ENCODE results near the gene CAPG.

The CAPG gene

DNA sequence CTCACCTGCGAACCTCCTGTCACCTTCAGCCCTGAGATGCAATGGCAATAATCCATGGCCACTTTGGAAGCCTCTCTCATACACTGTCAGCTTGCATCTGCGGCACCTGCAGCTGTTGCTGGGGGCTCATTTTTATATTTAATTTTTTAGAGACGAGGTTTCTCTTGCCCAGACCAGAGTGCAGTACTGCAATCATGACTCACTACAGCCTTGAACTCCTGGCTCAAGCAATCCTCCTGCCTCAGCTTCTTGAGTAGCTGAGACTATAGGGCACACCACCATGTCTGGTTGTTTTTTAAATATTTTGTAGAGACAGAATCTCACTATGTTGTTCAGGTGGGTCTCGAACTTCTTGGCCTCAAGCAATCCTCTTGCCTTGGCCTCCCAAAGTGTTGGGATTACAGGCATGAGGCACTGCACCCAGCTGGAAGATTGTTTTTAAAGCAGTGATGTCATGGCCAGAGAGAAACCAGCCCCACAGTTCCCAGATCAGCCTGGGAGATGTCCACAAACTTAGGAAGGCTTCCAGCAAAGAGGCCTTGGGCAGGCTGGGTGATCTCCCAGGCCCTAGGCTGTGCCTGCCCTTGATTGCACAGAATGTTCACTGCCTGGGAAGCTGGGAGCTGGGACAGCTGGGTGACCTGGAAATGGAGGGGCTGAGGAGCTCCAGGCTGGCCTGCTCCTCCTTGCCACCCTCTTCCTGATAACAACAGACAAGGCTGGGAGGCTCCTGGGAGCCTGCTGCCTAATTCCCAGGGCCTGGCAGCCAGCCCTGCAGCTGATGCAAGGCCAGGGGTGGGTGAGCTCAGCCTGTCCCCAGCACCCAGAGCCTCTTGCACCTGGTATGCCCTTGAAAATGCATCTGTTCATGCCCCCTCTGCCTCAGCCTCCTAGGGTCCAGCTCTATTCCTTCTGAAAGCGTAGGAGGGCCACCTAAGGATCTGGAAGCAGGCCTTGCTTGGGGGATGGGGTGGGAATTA lies 35.4 kb upstream of the CAPG start (continued):
- peak; percentile 72 for TF ChIP-seq ZNF366 (tag by site-specific recombination; conservative IDR thresholded peaks at IDR 0.05)
- TF ChIP-seq MYNN (tag by site-specific recombination; IDR thresholded peaks at IDR 0.05; ENCODE audit: borderline replicate concordance), result no peak
- TF ChIP-seq, protein P1, sequence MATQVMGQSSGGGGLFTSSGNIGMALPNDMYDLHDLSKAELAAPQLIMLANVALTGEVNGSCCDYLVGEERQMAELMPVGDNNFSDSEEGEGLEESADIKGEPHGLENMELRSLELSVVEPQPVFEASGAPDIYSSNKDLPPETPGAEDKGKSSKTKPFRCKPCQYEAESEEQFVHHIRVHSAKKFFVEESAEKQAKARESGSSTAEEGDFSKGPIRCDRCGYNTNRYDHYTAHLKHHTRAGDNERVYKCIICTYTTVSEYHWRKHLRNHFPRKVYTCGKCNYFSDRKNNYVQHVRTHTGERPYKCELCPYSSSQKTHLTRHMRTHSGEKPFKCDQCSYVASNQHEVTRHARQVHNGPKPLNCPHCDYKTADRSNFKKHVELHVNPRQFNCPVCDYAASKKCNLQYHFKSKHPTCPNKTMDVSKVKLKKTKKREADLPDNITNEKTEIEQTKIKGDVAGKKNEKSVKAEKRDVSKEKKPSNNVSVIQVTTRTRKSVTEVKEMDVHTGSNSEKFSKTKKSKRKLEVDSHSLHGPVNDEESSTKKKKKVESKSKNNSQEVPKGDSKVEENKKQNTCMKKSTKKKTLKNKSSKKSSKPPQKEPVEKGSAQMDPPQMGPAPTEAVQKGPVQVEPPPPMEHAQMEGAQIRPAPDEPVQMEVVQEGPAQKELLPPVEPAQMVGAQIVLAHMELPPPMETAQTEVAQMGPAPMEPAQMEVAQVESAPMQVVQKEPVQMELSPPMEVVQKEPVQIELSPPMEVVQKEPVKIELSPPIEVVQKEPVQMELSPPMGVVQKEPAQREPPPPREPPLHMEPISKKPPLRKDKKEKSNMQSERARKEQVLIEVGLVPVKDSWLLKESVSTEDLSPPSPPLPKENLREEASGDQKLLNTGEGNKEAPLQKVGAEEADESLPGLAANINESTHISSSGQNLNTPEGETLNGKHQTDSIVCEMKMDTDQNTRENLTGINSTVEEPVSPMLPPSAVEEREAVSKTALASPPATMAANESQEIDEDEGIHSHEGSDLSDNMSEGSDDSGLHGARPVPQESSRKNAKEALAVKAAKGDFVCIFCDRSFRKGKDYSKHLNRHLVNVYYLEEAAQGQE (tag by site-specific recombination; IDR thresholded peaks at IDR 0.05), result no peak
- TF ChIP-seq, protein P2, sequence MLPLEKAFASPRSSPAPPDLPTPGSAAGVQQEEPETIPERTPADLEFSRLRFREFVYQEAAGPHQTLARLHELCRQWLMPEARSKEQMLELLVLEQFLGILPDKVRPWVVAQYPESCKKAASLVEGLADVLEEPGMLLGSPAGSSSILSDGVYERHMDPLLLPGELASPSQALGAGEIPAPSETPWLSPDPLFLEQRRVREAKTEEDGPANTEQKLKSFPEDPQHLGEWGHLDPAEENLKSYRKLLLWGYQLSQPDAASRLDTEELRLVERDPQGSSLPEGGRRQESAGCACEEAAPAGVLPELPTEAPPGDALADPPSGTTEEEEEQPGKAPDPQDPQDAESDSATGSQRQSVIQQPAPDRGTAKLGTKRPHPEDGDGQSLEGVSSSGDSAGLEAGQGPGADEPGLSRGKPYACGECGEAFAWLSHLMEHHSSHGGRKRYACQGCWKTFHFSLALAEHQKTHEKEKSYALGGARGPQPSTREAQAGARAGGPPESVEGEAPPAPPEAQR (tag by site-specific recombination; IDR thresholded peaks at IDR 0.05), result no peak
- peak; percentile 98 for TF ChIP-seq ZNF223 (tag by site-specific recombination; IDR thresholded peaks at IDR 0.05)
- peak; percentile 59 for TF ChIP-seq ZFP69B (tag by site-specific recombination; IDR thresholded peaks at IDR 0.05)
- TF ChIP-seq ZSCAN23 (tag by site-specific recombination; IDR thresholded peaks at IDR 0.05), result no peak
- TF ChIP-seq, protein P3, sequence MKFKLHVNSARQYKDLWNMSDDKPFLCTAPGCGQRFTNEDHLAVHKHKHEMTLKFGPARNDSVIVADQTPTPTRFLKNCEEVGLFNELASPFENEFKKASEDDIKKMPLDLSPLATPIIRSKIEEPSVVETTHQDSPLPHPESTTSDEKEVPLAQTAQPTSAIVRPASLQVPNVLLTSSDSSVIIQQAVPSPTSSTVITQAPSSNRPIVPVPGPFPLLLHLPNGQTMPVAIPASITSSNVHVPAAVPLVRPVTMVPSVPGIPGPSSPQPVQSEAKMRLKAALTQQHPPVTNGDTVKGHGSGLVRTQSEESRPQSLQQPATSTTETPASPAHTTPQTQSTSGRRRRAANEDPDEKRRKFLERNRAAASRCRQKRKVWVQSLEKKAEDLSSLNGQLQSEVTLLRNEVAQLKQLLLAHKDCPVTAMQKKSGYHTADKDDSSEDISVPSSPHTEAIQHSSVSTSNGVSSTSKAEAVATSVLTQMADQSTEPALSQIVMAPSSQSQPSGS (tag by site-specific recombination; IDR thresholded peaks at IDR 0.05; ENCODE audit: low read depth), result peak; percentile 87
- TF ChIP-seq MEIS1 (CRISPR knock-in tag; IDR thresholded peaks at IDR 0.05; ENCODE audit: borderline replicate concordance), result no peak
- peak; percentile 78; the same call in 1 of the 2 replicates for TF ChIP-seq ZNF76 (tag by site-specific recombination; IDR thresholded peaks at IDR 0.05; ENCODE audit: borderline replicate concordance, low read depth)
- TF ChIP-seq GLI4 (tag by site-specific recombination; IDR thresholded peaks at IDR 0.05), result no peak
- no peak for TF ChIP-seq ZNF266 (tag by site-specific recombination; IDR thresholded peaks at IDR 0.05; ENCODE audit: low read depth)
- TF ChIP-seq GLIS1 (tag by site-specific recombination; IDR thresholded peaks at IDR 0.05), result peak; percentile 69
- no peak for TF ChIP-seq ZNF623 (tag by site-specific recombination; IDR thresholded peaks at IDR 0.05)
- TF ChIP-seq, protein P4, sequence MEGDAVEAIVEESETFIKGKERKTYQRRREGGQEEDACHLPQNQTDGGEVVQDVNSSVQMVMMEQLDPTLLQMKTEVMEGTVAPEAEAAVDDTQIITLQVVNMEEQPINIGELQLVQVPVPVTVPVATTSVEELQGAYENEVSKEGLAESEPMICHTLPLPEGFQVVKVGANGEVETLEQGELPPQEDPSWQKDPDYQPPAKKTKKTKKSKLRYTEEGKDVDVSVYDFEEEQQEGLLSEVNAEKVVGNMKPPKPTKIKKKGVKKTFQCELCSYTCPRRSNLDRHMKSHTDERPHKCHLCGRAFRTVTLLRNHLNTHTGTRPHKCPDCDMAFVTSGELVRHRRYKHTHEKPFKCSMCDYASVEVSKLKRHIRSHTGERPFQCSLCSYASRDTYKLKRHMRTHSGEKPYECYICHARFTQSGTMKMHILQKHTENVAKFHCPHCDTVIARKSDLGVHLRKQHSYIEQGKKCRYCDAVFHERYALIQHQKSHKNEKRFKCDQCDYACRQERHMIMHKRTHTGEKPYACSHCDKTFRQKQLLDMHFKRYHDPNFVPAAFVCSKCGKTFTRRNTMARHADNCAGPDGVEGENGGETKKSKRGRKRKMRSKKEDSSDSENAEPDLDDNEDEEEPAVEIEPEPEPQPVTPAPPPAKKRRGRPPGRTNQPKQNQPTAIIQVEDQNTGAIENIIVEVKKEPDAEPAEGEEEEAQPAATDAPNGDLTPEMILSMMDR (tag by site-specific recombination; IDR thresholded peaks at IDR 0.05), result no peak
- TF ChIP-seq, protein P5, sequence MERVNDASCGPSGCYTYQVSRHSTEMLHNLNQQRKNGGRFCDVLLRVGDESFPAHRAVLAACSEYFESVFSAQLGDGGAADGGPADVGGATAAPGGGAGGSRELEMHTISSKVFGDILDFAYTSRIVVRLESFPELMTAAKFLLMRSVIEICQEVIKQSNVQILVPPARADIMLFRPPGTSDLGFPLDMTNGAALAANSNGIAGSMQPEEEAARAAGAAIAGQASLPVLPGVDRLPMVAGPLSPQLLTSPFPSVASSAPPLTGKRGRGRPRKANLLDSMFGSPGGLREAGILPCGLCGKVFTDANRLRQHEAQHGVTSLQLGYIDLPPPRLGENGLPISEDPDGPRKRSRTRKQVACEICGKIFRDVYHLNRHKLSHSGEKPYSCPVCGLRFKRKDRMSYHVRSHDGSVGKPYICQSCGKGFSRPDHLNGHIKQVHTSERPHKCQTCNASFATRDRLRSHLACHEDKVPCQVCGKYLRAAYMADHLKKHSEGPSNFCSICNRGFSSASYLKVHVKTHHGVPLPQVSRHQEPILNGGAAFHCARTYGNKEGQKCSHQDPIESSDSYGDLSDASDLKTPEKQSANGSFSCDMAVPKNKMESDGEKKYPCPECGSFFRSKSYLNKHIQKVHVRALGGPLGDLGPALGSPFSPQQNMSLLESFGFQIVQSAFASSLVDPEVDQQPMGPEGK (tag by site-specific recombination; IDR thresholded peaks at IDR 0.05), result peak; percentile 68
- TF ChIP-seq, protein P6, sequence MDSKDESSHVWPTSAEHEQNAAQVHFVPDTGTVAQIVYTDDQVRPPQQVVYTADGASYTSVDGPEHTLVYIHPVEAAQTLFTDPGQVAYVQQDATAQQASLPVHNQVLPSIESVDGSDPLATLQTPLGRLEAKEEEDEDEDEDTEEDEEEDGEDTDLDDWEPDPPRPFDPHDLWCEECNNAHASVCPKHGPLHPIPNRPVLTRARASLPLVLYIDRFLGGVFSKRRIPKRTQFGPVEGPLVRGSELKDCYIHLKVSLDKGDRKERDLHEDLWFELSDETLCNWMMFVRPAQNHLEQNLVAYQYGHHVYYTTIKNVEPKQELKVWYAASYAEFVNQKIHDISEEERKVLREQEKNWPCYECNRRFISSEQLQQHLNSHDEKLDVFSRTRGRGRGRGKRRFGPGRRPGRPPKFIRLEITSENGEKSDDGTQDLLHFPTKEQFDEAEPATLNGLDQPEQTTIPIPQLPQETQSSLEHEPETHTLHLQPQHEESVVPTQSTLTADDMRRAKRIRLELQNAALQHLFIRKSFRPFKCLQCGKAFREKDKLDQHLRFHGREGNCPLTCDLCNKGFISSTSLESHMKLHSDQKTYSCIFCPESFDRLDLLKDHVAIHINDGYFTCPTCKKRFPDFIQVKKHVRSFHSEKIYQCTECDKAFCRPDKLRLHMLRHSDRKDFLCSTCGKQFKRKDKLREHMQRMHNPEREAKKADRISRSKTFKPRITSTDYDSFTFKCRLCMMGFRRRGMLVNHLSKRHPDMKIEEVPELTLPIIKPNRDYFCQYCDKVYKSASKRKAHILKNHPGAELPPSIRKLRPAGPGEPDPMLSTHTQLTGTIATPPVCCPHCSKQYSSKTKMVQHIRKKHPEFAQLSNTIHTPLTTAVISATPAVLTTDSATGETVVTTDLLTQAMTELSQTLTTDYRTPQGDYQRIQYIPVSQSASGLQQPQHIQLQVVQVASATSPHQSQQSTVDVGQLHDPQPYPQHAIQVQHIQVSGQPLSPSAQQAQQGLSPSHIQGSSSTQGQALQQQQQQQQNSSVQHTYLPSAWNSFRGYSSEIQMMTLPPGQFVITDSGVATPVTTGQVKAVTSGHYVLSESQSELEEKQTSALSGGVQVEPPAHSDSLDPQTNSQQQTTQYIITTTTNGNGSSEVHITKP (tag by site-specific recombination; IDR thresholded peaks at IDR 0.05), result peak; percentile 79; the same call in 1 of the 2 replicates
- TF ChIP-seq, protein P7, sequence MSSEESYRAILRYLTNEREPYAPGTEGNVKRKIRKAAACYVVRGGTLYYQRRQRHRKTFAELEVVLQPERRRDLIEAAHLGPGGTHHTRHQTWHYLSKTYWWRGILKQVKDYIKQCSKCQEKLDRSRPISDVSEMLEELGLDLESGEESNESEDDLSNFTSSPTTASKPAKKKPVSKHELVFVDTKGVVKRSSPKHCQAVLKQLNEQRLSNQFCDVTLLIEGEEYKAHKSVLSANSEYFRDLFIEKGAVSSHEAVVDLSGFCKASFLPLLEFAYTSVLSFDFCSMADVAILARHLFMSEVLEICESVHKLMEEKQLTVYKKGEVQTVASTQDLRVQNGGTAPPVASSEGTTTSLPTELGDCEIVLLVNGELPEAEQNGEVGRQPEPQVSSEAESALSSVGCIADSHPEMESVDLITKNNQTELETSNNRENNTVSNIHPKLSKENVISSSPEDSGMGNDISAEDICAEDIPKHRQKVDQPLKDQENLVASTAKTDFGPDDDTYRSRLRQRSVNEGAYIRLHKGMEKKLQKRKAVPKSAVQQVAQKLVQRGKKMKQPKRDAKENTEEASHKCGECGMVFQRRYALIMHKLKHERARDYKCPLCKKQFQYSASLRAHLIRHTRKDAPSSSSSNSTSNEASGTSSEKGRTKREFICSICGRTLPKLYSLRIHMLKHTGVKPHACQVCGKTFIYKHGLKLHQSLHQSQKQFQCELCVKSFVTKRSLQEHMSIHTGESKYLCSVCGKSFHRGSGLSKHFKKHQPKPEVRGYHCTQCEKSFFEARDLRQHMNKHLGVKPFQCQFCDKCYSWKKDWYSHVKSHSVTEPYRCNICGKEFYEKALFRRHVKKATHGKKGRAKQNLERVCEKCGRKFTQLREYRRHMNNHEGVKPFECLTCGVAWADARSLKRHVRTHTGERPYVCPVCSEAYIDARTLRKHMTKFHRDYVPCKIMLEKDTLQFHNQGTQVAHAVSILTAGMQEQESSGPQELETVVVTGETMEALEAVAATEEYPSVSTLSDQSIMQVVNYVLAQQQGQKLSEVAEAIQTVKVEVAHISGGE (tag by site-specific recombination; conservative IDR thresholded peaks at IDR 0.05; ENCODE audit: low read depth), result no peak

All from HEK293 (cell line).